CD4-positive, alpha-beta T cell (primary cell): ENCODE data around the gene SPANXN2. TPM values are rescaled to one million over a fixed set of nuclear protein-coding genes. Genes with fewer than 3 reads are reported as not detected.

ENCODE experiments used
- ATAC-seq: fragments of 200-7000 bp; cut with Tn5 transposase; one replicate; pipeline ENCODE4 v1.10.0; 2022; ENCODE audit warnings: mild to moderate bottlenecking; ENCODE audit not compliant: poor library complexity
- CTCF ChIA-PET: fragments of 350-600 bp; sonication (Branson Sonifier 250); formaldehyde crosslinking; loops from one replicate; lab custom pipeline; 2021; ENCODE audit warnings: antibody characterized with exemption, inconsistent platforms; lab: Charles Lee
- POLR2A ChIA-PET: fragments of 350-600 bp; sonication (Branson Sonifier 250); formaldehyde crosslinking; loops from one replicate; lab custom pipeline; 2021; ENCODE audit warnings: antibody characterized with exemption, inconsistent platforms; lab: Charles Lee
- DNase-seq, 14 experiments: peaks; one replicate each; pipeline ENCODE4 v3.0.0-alpha.2; 2013 to 2020; ENCODE audit warnings: mixed read lengths in 2 of 14
- H3K27ac ChIP-seq, 2 donors: one replicate each; pipeline versions ENCODE4 v1.5.1 to v1.7.0; 2013; ENCODE audit warnings: low read length in 2 of 2, low read depth in 1 of 2, mild to moderate bottlenecking in 1 of 2
- H3K27me3 ChIP-seq, 2 experiments: 1 replicate in 1 of 2; 2 replicates in 1 of 2; pipeline versions ENCODE4 v1.6.1 to v1.7.0; 2013; ENCODE audit warnings: low read length in 2 of 2, control low read depth in 1 of 2, mild to moderate bottlenecking in 1 of 2, moderate library complexity in 1 of 2; ENCODE audit not compliant: insufficient read depth in 2 of 2, control insufficient read depth in 1 of 2
- H3K36me3 ChIP-seq: one replicate; pipeline ENCODE4 v1.6.1; 2013; ENCODE audit warnings: low read length, control low read depth; ENCODE audit not compliant: insufficient read depth
- H3K4me1 ChIP-seq: one replicate; pipeline ENCODE4 v1.6.1; 2013; ENCODE audit warnings: low read length, control low read depth; ENCODE audit not compliant: insufficient read depth
- H3K4me3 ChIP-seq: one replicate; pipeline ENCODE4 v1.5.1; 2013; ENCODE audit warnings: mild to moderate bottlenecking, low read length, moderate library complexity
- H3K9me3 ChIP-seq, 2 experiments: 1 replicate in 1 of 2; 2 replicates in 1 of 2; pipeline versions ENCODE4 v1.6.1 to v1.7.0; 2013; ENCODE audit warnings: low read length in 2 of 2, mild to moderate bottlenecking in 2 of 2, control low read depth in 1 of 2, moderate library complexity in 1 of 2; ENCODE audit not compliant: control insufficient read depth in 1 of 2, insufficient read depth in 1 of 2
- H3K27ac Mint-ChIP-seq: one replicate; pipeline ENCODE4 v1.8.0; 2020; ENCODE audit warnings: mixed read lengths
- H3K27me3 Mint-ChIP-seq: one replicate; pipeline ENCODE4 v1.8.0; 2021; ENCODE audit warnings: mixed read lengths
- H3K36me3 Mint-ChIP-seq: one replicate; pipeline ENCODE4 v1.8.0; 2021; ENCODE audit warnings: low read depth, mixed read lengths
- H3K4me1 Mint-ChIP-seq: one replicate; pipeline ENCODE4 v1.8.0; 2021; ENCODE audit warnings: low read depth, mixed read lengths
- H3K4me3 Mint-ChIP-seq: one replicate; pipeline ENCODE4 v1.8.0; 2020; ENCODE audit warnings: mild to moderate bottlenecking, mixed read lengths
- H3K9me3 Mint-ChIP-seq: one replicate; pipeline ENCODE4 v1.8.0; 2020; ENCODE audit warnings: mixed read lengths
- intact Hi-C, 2 experiments: fragments of 100-400 bp; cut with DNase I in 1 of 2; cut with micrococcal nuclease in 1 of 2; formaldehyde crosslinking; loops; one replicate each; pipeline versions ENCODE4 v1.15.1 to v1.9.0; 2023 to 2025; cut with DNase I, micrococcal nuclease
- total RNA-seq, 174 experiments: library from RNA in 2 of 174; stranded (reverse) in 2 of 174; gene quantifications; one replicate each; pipeline ENCODE4 v1.2.3 and lab custom pipeline; 2021 to 2026
- TF ChIP-seq, protein P1 (sequence below): fragments of 200-600 bp; IDR thresholded peaks from one replicate; pipeline ENCODE4 v1.8.0; 2022; ENCODE audit warnings: antibody characterized with exemption, mild to moderate bottlenecking

Gene SPANXN2
- total RNA-seq, 2 experiments from 2014 or later = not detected

DNA sequence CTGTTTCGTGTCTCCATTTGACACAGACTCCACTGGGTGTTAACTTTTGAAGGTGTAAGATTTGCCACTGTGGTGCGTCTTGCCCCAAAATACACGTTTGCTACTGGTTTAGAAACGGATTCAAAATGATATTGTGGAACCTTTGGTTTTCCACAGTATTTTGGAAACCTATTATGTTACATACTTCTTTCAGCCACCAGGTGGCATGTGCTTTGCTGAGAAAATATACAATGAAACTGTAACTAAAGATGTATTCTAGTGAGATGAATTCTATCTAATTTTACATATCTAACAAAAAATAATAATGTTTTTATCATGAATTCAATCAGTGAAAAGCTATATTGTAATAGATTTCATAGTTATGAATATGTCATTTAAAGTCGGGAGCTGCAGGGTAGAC, 56.2 kb downstream of the SPANXN2 start:
- ATAC-seq (no peak), DNase-seq (no peak)
- H3K27me3 ChIP-seq = no peaks in the 10 kb centered on the region
- H3K9me3 ChIP-seq = no peaks in the 10 kb centered on the region
- no peaks in the 10 kb centered on the region for H3K4me1 ChIP-seq
- intact Hi-C loops = no loop called here
- Mint-ChIP-seq H3K9me3 (peaks cover 4% of the 10 kb centered on the region), H3K4me1 (no peaks in the 10 kb centered on the region), H3K27me3 (no peaks in the 10 kb centered on the region), H3K4me3 (no peak overlapping the region), H3K36me3 (no peaks in the 10 kb centered on the region), H3K27ac (no peak overlapping the region)
- no peak overlapping the region for H3K27ac ChIP-seq
- no peak overlapping the region for H3K4me3 ChIP-seq
- TF ChIP-seq, protein P1, sequence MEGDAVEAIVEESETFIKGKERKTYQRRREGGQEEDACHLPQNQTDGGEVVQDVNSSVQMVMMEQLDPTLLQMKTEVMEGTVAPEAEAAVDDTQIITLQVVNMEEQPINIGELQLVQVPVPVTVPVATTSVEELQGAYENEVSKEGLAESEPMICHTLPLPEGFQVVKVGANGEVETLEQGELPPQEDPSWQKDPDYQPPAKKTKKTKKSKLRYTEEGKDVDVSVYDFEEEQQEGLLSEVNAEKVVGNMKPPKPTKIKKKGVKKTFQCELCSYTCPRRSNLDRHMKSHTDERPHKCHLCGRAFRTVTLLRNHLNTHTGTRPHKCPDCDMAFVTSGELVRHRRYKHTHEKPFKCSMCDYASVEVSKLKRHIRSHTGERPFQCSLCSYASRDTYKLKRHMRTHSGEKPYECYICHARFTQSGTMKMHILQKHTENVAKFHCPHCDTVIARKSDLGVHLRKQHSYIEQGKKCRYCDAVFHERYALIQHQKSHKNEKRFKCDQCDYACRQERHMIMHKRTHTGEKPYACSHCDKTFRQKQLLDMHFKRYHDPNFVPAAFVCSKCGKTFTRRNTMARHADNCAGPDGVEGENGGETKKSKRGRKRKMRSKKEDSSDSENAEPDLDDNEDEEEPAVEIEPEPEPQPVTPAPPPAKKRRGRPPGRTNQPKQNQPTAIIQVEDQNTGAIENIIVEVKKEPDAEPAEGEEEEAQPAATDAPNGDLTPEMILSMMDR = no peak
- CTCF ChIA-PET = no interaction called here
- POLR2A ChIA-PET = no interaction called here
- H3K36me3 ChIP-seq = no peaks in the 10 kb centered on the region

DNA sequence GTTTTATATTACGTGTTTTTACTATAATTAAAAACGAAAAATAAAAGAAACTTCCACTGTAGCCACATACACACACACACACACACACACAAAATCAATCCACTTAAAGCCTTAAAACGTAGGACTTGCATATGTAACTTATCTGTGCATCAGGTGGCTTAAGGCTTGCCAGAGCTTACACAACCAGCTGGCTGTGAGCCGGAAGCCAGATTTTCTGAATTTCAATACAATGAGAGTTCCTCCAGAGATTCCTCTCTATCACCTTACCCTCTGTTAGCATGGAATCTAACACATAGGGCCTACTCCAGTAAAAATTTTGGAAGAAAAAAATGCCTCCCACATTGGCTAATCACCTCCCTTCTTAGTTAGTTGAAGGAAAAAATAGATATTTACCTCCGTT, 56.8 kb downstream of the SPANXN2 start:
- no peaks in the 10 kb centered on the region for H3K4me1 Mint-ChIP-seq
- H3K27me3 Mint-ChIP-seq = no peaks in the 10 kb centered on the region
- peaks cover 4% of the 10 kb centered on the region for H3K9me3 Mint-ChIP-seq
- no peaks in the 10 kb centered on the region for H3K4me1 ChIP-seq
- TF ChIP-seq, protein P1 = no peak
- no peaks in the 10 kb centered on the region for H3K9me3 ChIP-seq
- DNase-seq = no peak
- no peaks in the 10 kb centered on the region for H3K36me3 ChIP-seq
- H3K27ac Mint-ChIP-seq = no peak overlapping the region
- no peak overlapping the region for H3K4me3 ChIP-seq
- no peak overlapping the region for H3K27ac ChIP-seq
- H3K27me3 ChIP-seq = no peaks in the 10 kb centered on the region
- H3K4me3 Mint-ChIP-seq = no peak overlapping the region
- intact Hi-C loops = no loop called here
- POLR2A ChIA-PET = no interaction called here
- no peak for ATAC-seq
- CTCF ChIA-PET = no interaction called here
- H3K36me3 Mint-ChIP-seq = no peaks in the 10 kb centered on the region

Other genes with a start within 250 kb of the SPANXN2 start
- not detected for gene SPANXN3, start 203.3 kb downstream of the SPANXN2 start, total RNA-seq
- under 1 TPM in 1 of 2 experiments, not detected in 1; 0.06 TPM for gene SLITRK4, start 84.7 kb downstream of the SPANXN2 start, total RNA-seq
- gene UBE2NL, start 163.3 kb upstream of the SPANXN2 start, total RNA-seq = not detected